Transverse colon (tissue), 3 donors: Measurements from ENCODE around the gene IAH1.

Experiments used
- CTCF ChIP-seq, 5 experiments: fragments of 200-600 bp in 3 of 5; fragments of 450-650 bp in 2 of 5; sonication (generic) in 3 of 5; IDR thresholded peaks; 1 replicate in 2 of 5; 2 replicates in 3 of 5; pipeline ENCODE4 v1.5.1; 2016 to 2017; ENCODE audit warnings: antibody characterized with exemption in 5 of 5, inconsistent platforms in 3 of 5, mild to moderate bottlenecking in 2 of 5, moderate library complexity in 1 of 5
- POLR2A ChIP-seq: fragments of 450-650 bp; IDR thresholded peaks from one replicate; pipeline ENCODE4 v1.6.1; 2016; ENCODE audit warnings: antibody characterized with exemption, mild to moderate bottlenecking, moderate library complexity

DNA sequence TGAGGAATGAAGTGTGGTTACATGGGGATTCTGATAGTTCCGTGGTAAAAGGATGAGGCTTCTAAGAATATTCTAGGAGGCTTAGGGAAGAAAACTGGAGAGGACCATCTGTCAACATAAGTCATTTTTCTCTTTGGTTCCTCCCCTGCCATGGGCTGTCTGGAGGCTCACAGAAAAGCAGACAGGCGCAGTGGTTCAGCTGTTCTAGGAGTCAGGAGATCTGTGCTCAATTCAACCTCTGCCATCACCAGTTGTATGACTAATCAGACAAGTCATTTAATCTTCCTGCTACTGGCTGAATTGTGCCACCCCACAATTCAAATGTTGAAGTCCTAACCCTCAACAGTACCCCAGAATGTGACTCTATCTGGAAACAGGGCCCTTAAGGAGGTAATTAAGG lies 44.9 kb downstream of the IAH1 start:
- TF ChIP-seq CTCF (IDR thresholded peaks at IDR 0.05) (no peak), POLR2A (no peak)
